Right atrium auricular region (tissue), 2 donors: ENCODE data around the gene TXNRD1. TPM values are rescaled to one million over a fixed set of nuclear protein-coding genes. Genes with fewer than 3 reads are reported as not detected.
A peak's percentile ranks its signal among the peaks of the same experiment; 100 is the strongest.

Experiments used
- DNase-seq: peaks from one replicate; pipeline ENCODE4 v3.0.0-alpha.2; 2019; ENCODE audit warnings: low spot score
- H3K27ac ChIP-seq, 2 donors: fragments of 200-600 bp; sonication (generic); 1 replicate in 1 of 2; 2 replicates in 1 of 2; pipeline ENCODE4 v1.5.1; 2016 to 2019
- H3K27me3 ChIP-seq, 2 donors: fragments of 200-600 bp; sonication (generic); one replicate each; pipeline versions ENCODE4 v1.5.1 to v1.6.0; 2017 to 2019
- H3K36me3 ChIP-seq: fragments of 200-600 bp; sonication (generic); one replicate; pipeline ENCODE4 v1.5.1; 2016
- H3K4me1 ChIP-seq, 2 donors: fragments of 200-600 bp; sonication (generic); one replicate each; pipeline versions ENCODE4 v1.5.1 to v1.6.0; 2017 to 2019
- H3K4me3 ChIP-seq, 2 donors: fragments of 200-600 bp; sonication (generic); 1 replicate in 1 of 2; 2 replicates in 1 of 2; pipeline ENCODE4 v1.5.1; 2017 to 2019; ENCODE audit warnings: mild to moderate bottlenecking in 1 of 2, moderate library complexity in 1 of 2
- H3K9me3 ChIP-seq, 2 donors: fragments of 200-600 bp; sonication (generic); one replicate each; pipeline ENCODE4 v1.5.1; 2019
- CTCF ChIP-seq, 2 donors: fragments of 200-600 bp; sonication (generic); IDR thresholded peaks; one replicate each; pipeline ENCODE4 v1.5.1; 2019; ENCODE audit warnings: antibody characterized with exemption in 2 of 2
- total RNA-seq, 2 donors: library from RNA; depleted of rRNA; stranded (reverse); fragments of >200 nt; gene quantifications; one replicate each; pipeline ENCODE4 v1.1.0, GENCODE V29; 2016

TXNRD1 gene
- total RNA-seq, 2 donors from 2014 or later = 191 to 286 TPM

GRCh38 chr12:104199964-104200363 lies 15.6 kb upstream of the TXNRD1 start:
- Histone ChIP-seq H3K4me3 (no peak overlapping the region), H3K36me3 (no peaks in the 10 kb centered on the region), H3K27ac (no peak overlapping the region), H3K4me1 (no peaks in the 10 kb centered on the region), H3K9me3 (no peaks in the 10 kb centered on the region), H3K27me3 (no peaks in the 10 kb centered on the region)
- no peak for TF ChIP-seq CTCF (IDR thresholded peaks at IDR 0.05)
- no peak for DNase-seq

- peak; percentile 72 to 89 for TF ChIP-seq CTCF (IDR thresholded peaks at IDR 0.05)
- Histone ChIP-seq H3K4me1 (no peaks in the 10 kb centered on the region), H3K4me3 (no peak overlapping the region), H3K9me3 (no peaks in the 10 kb centered on the region), H3K36me3 (no peaks in the 10 kb centered on the region), H3K27ac (no peak overlapping the region), H3K27me3 (no peaks in the 10 kb centered on the region)
- DNase-seq = no peak
These were observed 14.2 kb upstream of the TXNRD1 start for GRCh38 chr12:104201238-104202001.

- Histone ChIP-seq H3K9me3 (no peaks in the 10 kb centered on the region), H3K4me3 (no peak overlapping the region), H3K4me1 (no peaks in the 10 kb centered on the region), H3K27me3 (no peaks in the 10 kb centered on the region), H3K27ac (no peak overlapping the region), H3K36me3 (no peaks in the 10 kb centered on the region)
- TF ChIP-seq CTCF (IDR thresholded peaks at IDR 0.05) = no peak
- DNase-seq = no peak
These were observed 10.7 kb upstream of the TXNRD1 start for GRCh38 chr12:104204690-104205480.

- Histone ChIP-seq H3K36me3 (no peaks in the 10 kb centered on the region), H3K27me3 (no peaks in the 10 kb centered on the region), H3K4me1 (no peaks in the 10 kb centered on the region), H3K9me3 (no peaks in the 10 kb centered on the region), H3K4me3 (no peak overlapping the region), H3K27ac (no peak overlapping the region)
- DNase-seq = no peak
- no peak for TF ChIP-seq CTCF (IDR thresholded peaks at IDR 0.05)
These were observed 8.0 kb upstream of the TXNRD1 start for GRCh38 chr12:104207416-104208205.

- DNase-seq = no peak
- Histone ChIP-seq H3K27me3 (no peaks in the 10 kb centered on the region), H3K27ac (no peak overlapping the region), H3K4me3 (no peak overlapping the region), H3K36me3 (no peaks in the 10 kb centered on the region), H3K9me3 (no peaks in the 10 kb centered on the region), H3K4me1 (peaks cover 0 to 12% of the 10 kb centered on the region in 2 donors)
- TF ChIP-seq CTCF (IDR thresholded peaks at IDR 0.05) = no peak
These were observed 3.1 kb upstream of the TXNRD1 start for GRCh38 chr12:104212516-104212915.
